ENCODE results near the gene YDJC. TPM values are rescaled to one million over a fixed set of nuclear protein-coding genes. Genes with fewer than 3 reads are reported as not detected.

The YDJC gene
- total and polyA plus RNA-seq, 2 experiments from 2014 or later, result 53.3 to 83.7 TPM

DNA sequence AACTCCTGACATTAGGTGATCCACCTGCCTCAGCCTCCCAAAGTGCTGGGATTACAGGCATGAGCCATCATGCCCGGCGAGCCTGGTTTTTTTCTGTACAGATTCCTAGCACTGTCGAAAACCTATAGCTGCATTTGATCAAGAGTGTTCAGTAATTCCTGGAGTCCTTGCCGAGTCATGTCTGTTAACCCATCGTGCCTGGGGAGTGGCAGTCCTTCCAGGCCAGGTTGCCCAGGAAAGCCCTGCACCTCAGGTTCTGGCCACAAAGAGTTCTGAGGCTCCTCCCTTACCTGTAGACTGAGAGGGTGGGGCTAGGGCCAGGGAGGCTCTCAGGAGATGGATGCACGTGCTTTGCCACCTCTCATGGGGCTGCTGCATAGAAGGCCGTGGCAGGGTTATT lies 17.0 kb downstream of the YDJC start:
- Histone ChIP-seq H3K9me2 (ENCODE audit: insufficient read depth) (no peaks in the 10 kb centered on the region), H3K36me3 (ENCODE audit: insufficient read depth) (peaks cover 4% of the 10 kb centered on the region; the same call in 1 of the 2 replicates), H3K4me2 (no peak overlapping the region), H2AFZ (no peak overlapping the region), H3K27me3 (ENCODE audit: insufficient read depth) (no peaks in the 10 kb centered on the region), H4K20me1 (replicated peaks; ENCODE audit: insufficient read depth) (peaks cover 71% of the 10 kb centered on the region), H3F3A (replicated peaks; ENCODE audit: low read depth) (peaks cover 7% of the 10 kb centered on the region; the same call in 1 of the 2 replicates), H3K79me2 (replicated peaks; ENCODE audit: insufficient read depth) (peaks cover 94% of the 10 kb centered on the region), H3K4me3 (no peak overlapping the region), H3K4me1 (ENCODE audit: insufficient read depth) (no peaks in the 10 kb centered on the region), H3K27ac (ENCODE audit: low read depth) (no peak overlapping the region)
- TF ChIP-seq, protein P1, sequence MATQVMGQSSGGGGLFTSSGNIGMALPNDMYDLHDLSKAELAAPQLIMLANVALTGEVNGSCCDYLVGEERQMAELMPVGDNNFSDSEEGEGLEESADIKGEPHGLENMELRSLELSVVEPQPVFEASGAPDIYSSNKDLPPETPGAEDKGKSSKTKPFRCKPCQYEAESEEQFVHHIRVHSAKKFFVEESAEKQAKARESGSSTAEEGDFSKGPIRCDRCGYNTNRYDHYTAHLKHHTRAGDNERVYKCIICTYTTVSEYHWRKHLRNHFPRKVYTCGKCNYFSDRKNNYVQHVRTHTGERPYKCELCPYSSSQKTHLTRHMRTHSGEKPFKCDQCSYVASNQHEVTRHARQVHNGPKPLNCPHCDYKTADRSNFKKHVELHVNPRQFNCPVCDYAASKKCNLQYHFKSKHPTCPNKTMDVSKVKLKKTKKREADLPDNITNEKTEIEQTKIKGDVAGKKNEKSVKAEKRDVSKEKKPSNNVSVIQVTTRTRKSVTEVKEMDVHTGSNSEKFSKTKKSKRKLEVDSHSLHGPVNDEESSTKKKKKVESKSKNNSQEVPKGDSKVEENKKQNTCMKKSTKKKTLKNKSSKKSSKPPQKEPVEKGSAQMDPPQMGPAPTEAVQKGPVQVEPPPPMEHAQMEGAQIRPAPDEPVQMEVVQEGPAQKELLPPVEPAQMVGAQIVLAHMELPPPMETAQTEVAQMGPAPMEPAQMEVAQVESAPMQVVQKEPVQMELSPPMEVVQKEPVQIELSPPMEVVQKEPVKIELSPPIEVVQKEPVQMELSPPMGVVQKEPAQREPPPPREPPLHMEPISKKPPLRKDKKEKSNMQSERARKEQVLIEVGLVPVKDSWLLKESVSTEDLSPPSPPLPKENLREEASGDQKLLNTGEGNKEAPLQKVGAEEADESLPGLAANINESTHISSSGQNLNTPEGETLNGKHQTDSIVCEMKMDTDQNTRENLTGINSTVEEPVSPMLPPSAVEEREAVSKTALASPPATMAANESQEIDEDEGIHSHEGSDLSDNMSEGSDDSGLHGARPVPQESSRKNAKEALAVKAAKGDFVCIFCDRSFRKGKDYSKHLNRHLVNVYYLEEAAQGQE (IDR thresholded peaks at IDR 0.05; ENCODE audit: unreplicated experiment), result no peak
- TF ChIP-seq NANOG (IDR thresholded peaks at IDR 0.05; ENCODE audit: borderline replicate concordance) (no peak), JUNB (IDR thresholded peaks at IDR 0.05; ENCODE audit: unreplicated experiment) (no peak), EZH2 (IDR thresholded peaks at IDR 0.05; ENCODE audit: low read depth, unreplicated experiment) (no peak), STAT1 (IDR thresholded peaks at IDR 0.05; ENCODE audit: unreplicated experiment) (no peak), POLR2AphosphoS5 (IDR thresholded peaks at IDR 0.05; ENCODE audit: low read depth) (no peak), ZNF331 (CRISPR knock-in tag; IDR thresholded peaks at IDR 0.05; ENCODE audit: low read depth) (no peak), EZH2phosphoT487 (IDR thresholded peaks at IDR 0.05; ENCODE audit: unreplicated experiment) (no peak), CREB1 (CRISPR knock-in tag; IDR thresholded peaks at IDR 0.05; ENCODE audit: low read depth) (no peak), ZNF114 (CRISPR knock-in tag; IDR thresholded peaks at IDR 0.05) (no peak)
- TF ChIP-seq, protein P2, sequence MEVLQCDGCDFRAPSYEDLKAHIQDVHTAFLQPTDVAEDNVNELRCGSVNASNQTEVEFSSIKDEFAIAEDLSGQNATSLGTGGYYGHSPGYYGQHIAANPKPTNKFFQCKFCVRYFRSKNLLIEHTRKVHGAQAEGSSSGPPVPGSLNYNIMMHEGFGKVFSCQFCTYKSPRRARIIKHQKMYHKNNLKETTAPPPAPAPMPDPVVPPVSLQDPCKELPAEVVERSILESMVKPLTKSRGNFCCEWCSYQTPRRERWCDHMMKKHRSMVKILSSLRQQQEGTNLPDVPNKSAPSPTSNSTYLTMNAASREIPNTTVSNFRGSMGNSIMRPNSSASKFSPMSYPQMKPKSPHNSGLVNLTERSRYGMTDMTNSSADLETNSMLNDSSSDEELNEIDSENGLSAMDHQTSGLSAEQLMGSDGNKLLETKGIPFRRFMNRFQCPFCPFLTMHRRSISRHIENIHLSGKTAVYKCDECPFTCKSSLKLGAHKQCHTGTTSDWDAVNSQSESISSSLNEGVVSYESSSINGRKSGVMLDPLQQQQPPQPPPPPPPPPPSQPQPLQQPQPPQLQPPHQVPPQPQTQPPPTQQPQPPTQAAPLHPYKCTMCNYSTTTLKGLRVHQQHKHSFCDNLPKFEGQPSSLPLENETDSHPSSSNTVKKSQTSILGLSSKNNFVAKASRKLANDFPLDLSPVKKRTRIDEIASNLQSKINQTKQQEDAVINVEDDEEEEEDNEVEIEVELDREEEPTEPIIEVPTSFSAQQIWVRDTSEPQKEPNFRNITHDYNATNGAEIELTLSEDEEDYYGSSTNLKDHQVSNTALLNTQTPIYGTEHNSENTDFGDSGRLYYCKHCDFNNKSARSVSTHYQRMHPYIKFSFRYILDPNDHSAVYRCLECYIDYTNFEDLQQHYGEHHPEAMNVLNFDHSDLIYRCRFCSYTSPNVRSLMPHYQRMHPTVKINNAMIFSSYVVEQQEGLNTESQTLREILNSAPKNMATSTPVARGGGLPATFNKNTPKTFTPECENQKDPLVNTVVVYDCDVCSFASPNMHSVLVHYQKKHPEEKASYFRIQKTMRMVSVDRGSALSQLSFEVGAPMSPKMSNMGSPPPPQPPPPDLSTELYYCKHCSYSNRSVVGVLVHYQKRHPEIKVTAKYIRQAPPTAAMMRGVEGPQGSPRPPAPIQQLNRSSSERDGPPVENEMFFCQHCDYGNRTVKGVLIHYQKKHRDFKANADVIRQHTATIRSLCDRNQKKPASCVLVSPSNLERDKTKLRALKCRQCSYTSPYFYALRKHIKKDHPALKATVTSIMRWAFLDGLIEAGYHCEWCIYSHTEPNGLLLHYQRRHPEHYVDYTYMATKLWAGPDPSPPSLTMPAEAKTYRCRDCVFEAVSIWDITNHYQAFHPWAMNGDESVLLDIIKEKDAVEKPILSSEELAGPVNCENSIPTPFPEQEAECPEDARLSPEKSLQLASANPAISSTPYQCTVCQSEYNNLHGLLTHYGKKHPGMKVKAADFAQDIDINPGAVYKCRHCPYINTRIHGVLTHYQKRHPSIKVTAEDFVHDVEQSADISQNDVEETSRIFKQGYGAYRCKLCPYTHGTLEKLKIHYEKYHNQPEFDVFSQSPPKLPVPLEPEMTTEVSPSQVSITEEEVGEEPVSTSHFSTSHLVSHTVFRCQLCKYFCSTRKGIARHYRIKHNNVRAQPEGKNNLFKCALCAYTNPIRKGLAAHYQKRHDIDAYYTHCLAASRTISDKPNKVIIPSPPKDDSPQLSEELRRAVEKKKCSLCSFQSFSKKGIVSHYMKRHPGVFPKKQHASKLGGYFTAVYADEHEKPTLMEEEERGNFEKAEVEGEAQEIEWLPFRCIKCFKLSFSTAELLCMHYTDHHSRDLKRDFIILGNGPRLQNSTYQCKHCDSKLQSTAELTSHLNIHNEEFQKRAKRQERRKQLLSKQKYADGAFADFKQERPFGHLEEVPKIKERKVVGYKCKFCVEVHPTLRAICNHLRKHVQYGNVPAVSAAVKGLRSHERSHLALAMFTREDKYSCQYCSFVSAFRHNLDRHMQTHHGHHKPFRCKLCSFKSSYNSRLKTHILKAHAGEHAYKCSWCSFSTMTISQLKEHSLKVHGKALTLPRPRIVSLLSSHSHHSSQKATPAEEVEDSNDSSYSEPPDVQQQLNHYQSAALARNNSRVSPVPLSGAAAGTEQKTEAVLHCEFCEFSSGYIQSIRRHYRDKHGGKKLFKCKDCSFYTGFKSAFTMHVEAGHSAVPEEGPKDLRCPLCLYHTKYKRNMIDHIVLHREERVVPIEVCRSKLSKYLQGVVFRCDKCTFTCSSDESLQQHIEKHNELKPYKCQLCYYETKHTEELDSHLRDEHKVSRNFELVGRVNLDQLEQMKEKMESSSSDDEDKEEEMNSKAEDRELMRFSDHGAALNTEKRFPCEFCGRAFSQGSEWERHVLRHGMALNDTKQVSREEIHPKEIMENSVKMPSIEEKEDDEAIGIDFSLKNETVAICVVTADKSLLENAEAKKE (CRISPR knock-in tag; IDR thresholded peaks at IDR 0.05), result no peak
- TF ChIP-seq, protein P3, sequence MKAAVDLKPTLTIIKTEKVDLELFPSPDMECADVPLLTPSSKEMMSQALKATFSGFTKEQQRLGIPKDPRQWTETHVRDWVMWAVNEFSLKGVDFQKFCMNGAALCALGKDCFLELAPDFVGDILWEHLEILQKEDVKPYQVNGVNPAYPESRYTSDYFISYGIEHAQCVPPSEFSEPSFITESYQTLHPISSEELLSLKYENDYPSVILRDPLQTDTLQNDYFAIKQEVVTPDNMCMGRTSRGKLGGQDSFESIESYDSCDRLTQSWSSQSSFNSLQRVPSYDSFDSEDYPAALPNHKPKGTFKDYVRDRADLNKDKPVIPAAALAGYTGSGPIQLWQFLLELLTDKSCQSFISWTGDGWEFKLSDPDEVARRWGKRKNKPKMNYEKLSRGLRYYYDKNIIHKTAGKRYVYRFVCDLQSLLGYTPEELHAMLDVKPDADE (IDR thresholded peaks at IDR 0.05), result no peak
- TF ChIP-seq, protein P4, sequence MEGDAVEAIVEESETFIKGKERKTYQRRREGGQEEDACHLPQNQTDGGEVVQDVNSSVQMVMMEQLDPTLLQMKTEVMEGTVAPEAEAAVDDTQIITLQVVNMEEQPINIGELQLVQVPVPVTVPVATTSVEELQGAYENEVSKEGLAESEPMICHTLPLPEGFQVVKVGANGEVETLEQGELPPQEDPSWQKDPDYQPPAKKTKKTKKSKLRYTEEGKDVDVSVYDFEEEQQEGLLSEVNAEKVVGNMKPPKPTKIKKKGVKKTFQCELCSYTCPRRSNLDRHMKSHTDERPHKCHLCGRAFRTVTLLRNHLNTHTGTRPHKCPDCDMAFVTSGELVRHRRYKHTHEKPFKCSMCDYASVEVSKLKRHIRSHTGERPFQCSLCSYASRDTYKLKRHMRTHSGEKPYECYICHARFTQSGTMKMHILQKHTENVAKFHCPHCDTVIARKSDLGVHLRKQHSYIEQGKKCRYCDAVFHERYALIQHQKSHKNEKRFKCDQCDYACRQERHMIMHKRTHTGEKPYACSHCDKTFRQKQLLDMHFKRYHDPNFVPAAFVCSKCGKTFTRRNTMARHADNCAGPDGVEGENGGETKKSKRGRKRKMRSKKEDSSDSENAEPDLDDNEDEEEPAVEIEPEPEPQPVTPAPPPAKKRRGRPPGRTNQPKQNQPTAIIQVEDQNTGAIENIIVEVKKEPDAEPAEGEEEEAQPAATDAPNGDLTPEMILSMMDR (conservative IDR thresholded peaks at IDR 0.05; ENCODE audit: low read depth in 2 of 2), result no peak
- H3K36me3 Mint-ChIP-seq (ENCODE audit: low read depth), result peaks cover 56% of the 10 kb centered on the region
- DNase-seq (ENCODE audit: low spot score) (peak; percentile 46), ATAC-seq (peak; percentile 95)
- H3K4me3 Mint-ChIP-seq, result no peak overlapping the region
- no peaks in the 10 kb centered on the region; the same call in 2 of the 3 replicates for H3K4me1 Mint-ChIP-seq
- no peaks in the 10 kb centered on the region for H3K9me3 Mint-ChIP-seq
- H3K27ac Mint-ChIP-seq, result peak overlapping the region; percentile 74
- peaks cover 5% of the 10 kb centered on the region for H3K27me3 Mint-ChIP-seq (ENCODE audit: insufficient read depth, low read depth, poor library complexity)
